Nephron (organoid): ENCODE measurements around the gene SLC43A2.
"Not testable (repeated sequence)": the region's sequence is repeated elsewhere in the genome, so short reads cannot be mapped to it uniquely, and the experiment has no call there.

ENCODE experiments used
- H3K27ac Mint-ChIP-seq, 3 experiments: 2 replicates each; pipeline ENCODE4 v1.8.0; 2020; ENCODE audit warnings: mixed read lengths in 3 of 3, mild to moderate bottlenecking in 2 of 3, moderate library complexity in 1 of 3
- H3K27me3 Mint-ChIP-seq: 2 replicates; pipeline ENCODE4 v1.8.0; 2021; ENCODE audit warnings: low read depth, mild to moderate bottlenecking, moderate library complexity, mixed read lengths
- H3K36me3 Mint-ChIP-seq: 2 replicates; pipeline ENCODE4 v1.8.0; 2020; ENCODE audit warnings: low read depth, mixed read lengths
- H3K4me1 Mint-ChIP-seq: 2 replicates; pipeline ENCODE4 v1.8.0; 2020; ENCODE audit warnings: mixed read lengths
- H3K4me3 Mint-ChIP-seq, 3 experiments: 2 replicates each; pipeline ENCODE4 v1.8.0; 2020; ENCODE audit warnings: mild to moderate bottlenecking in 3 of 3, mixed read lengths in 3 of 3, moderate library complexity in 2 of 3
- H3K9me3 Mint-ChIP-seq: 2 replicates; pipeline ENCODE4 v1.8.0; 2020; ENCODE audit warnings: mixed read lengths
- TF ChIP-seq, protein P1 (sequence below), 3 experiments: fragments of 200-600 bp; sonication (generic); IDR thresholded peaks; one replicate each; pipeline ENCODE4 v1.5.0; 2021; ENCODE audit warnings: antibody characterized with exemption in 3 of 3; ENCODE audit not compliant: unreplicated experiment in 3 of 3

Gene SLC43A2

DNA sequence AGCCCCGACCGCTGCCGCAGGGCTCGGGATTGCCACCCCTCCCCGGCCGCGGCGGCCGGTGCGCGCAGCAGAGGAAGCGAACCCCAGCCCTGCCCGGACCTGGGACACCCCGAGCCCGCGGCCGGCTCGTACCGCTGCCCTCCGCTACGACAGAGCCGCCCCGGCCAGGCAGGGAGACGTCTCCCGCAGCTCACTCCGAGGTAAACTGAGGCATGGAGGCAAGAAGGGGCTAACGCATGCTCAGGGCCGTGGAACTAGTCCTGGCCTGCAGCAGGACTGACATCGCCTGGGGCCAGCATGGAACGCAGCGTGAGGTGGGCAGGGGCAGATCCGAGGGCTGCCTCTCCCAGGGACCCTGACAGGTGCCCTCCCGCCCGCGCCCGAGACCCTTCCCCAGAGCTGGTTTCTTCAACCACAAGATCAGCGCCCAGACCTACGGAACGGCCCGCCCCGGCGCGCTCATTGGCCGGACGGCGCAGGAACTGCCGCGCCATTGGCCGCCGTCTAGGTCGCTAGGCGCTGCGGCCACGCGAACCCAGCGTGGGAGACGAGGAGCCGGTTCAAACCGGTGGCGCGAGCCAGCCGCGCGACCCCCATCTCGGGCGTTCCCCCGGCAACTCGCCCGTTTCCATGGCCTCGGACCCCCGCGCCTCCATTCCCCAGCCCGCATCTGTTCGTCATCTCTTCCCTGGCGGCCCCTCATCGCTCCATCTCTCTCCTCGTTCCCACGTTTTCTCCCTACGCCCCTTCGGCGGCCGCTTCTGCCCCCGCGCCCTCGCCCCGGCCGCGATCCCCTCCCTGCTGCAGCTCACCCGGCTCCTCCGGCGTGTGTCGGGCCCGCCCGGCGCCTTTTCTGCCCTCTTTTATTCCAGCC lies at the start of gene SLC43A2:
Gene SLC43A2 (minus strand): TSS at position 853 of the 874 bp plus-strand sequence. CDS start 960 bp downstream, outside the sequence.
- peak within 1 kb of the TSS; percentile 30 to 87 (median 86) for H3K27ac Mint-ChIP-seq
- H3K36me3 Mint-ChIP-seq: no peaks in the 10 kb centered on the region
- H3K4me3 Mint-ChIP-seq: peak within 1 kb of the TSS; percentile 88 to 93 (median 89)
- peaks cover 64% of the 10 kb centered on the region for H3K27me3 Mint-ChIP-seq
- H3K9me3 Mint-ChIP-seq: no peaks in the 10 kb centered on the region
- H3K4me1 Mint-ChIP-seq: peaks cover 21% of the 10 kb centered on the region
- TF ChIP-seq, protein P1, sequence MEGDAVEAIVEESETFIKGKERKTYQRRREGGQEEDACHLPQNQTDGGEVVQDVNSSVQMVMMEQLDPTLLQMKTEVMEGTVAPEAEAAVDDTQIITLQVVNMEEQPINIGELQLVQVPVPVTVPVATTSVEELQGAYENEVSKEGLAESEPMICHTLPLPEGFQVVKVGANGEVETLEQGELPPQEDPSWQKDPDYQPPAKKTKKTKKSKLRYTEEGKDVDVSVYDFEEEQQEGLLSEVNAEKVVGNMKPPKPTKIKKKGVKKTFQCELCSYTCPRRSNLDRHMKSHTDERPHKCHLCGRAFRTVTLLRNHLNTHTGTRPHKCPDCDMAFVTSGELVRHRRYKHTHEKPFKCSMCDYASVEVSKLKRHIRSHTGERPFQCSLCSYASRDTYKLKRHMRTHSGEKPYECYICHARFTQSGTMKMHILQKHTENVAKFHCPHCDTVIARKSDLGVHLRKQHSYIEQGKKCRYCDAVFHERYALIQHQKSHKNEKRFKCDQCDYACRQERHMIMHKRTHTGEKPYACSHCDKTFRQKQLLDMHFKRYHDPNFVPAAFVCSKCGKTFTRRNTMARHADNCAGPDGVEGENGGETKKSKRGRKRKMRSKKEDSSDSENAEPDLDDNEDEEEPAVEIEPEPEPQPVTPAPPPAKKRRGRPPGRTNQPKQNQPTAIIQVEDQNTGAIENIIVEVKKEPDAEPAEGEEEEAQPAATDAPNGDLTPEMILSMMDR (IDR thresholded peaks at IDR 0.05; ENCODE audit: unreplicated experiment in 3 of 3): no peak

DNA sequence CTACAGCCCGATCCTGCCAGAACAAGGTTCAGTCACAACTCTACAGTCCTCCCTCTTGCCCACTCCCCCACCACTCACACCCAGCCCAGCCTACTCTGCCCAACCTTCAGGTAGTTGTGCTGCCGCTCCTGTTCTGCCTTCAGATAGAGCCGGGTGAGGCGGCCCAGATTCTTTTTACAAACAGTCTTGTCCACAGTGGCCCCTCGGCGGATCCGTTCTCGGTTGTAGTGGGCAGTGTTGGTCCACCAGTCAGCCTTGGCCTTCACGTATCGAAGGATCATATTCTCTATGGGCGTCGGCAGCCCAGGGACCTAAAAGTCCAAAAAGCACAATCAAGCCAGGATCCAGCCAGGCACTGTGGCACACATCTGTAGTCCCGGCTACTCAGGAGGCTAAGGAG lies 47.8 kb upstream of the SLC43A2 start:
- no peaks in the 10 kb centered on the region for H3K9me3 Mint-ChIP-seq
- no peak overlapping the region for H3K27ac Mint-ChIP-seq
- no peaks in the 10 kb centered on the region for H3K4me1 Mint-ChIP-seq
- no peak overlapping the region for H3K4me3 Mint-ChIP-seq
- H3K27me3 Mint-ChIP-seq: no peaks in the 10 kb centered on the region
- H3K36me3 Mint-ChIP-seq: peaks cover 84% of the 10 kb centered on the region
- TF ChIP-seq, protein P1 (IDR thresholded peaks at IDR 0.05; ENCODE audit: unreplicated experiment in 3 of 3): no peak

DNA sequence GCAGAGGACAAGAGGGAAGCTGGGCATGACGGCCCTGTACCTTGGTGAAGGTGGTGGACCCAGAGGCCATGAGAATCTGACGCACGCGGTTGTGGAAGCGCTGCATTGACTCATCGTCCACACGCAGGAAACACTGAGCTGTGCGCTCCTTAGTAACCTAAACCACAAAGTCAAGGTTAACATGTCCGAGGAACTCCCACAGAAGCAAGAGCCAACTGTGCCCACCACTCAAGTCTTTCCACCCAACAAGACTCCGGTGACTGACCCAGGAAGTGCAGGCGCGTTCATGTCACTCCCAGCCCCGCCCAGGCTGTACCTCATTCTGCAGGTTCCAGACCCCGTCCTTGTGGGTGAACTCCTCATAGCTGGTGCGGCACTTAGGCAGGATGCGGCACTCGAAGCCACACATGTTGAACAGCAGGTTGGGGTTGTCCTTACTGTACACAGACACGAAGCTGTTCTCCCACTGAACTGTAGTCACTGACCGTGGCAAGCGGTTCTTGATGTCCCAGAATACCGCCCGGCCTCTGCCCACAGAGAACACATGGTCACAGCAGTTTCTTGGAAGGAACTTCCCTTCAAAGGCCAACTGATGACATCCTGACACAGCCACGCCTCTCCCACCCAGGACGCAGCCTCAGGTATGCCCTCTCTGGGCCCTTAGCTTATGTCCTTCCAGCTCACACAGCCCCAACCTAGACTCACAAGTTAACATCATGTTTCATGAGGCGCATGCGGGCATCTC lies 44.6 kb upstream of the SLC43A2 start:
- Mint-ChIP-seq H3K27ac (no peak overlapping the region), H3K27me3 (no peaks in the 10 kb centered on the region), H3K36me3 (peaks cover 83% of the 10 kb centered on the region), H3K9me3 (no peaks in the 10 kb centered on the region), H3K4me3 (no peak overlapping the region), H3K4me1 (peaks cover 6% of the 10 kb centered on the region)
- TF ChIP-seq, protein P1 (IDR thresholded peaks at IDR 0.05; ENCODE audit: unreplicated experiment in 3 of 3): no peak

DNA sequence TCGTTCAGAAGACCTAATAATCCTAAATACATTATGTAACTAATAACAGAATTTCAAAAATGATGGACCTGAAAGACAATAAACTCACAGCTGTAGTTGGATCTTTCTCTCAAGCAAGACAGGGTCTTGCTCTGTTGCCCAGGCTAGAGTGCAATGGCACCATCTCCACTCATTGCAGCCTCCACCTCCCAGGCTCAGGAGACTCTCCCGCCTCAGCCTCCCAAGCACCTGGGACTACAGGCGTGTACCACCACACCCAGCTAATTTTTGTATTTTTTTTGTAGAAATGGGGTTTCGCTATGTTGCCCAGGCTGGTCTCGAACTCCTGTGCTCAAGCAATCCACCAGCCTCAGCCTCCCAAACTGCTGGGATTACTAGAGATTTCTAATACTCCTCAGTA lies 35.3 kb upstream of the SLC43A2 start:
- not testable (repeated sequence) for H3K9me3 Mint-ChIP-seq, H3K27ac Mint-ChIP-seq, H3K27me3 Mint-ChIP-seq, H3K4me1 Mint-ChIP-seq, H3K4me3 Mint-ChIP-seq
- H3K36me3 Mint-ChIP-seq: peaks cover 80% of the 10 kb centered on the region

DNA sequence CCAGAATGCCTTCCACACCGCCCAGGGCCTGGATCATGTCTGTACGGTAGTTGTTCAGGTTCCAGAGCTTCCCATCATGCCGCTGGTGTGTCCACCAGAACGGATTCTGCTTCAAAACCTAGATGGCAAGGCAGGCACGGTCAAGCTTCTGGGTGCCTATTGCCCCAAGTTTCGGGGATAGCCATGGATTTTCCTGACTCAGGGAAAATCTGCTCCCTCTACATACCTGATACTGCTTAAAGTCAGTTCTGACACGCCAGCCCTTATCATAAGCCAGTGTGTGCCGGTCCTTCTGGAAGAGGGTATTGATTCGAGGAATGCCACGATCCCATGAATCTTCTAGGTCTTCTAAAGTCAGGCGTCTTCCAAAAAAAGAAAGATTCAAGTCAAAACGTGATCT lies 32.4 kb upstream of the SLC43A2 start:
- H3K9me3 Mint-ChIP-seq: no peaks in the 10 kb centered on the region
- H3K4me1 Mint-ChIP-seq: no peaks in the 10 kb centered on the region
- H3K4me3 Mint-ChIP-seq: no peak overlapping the region
- H3K36me3 Mint-ChIP-seq: peaks cover 87% of the 10 kb centered on the region
- TF ChIP-seq, protein P1 (IDR thresholded peaks at IDR 0.05; ENCODE audit: unreplicated experiment in 3 of 3): no peak
- H3K27me3 Mint-ChIP-seq: no peaks in the 10 kb centered on the region
- H3K27ac Mint-ChIP-seq: no peak overlapping the region

DNA sequence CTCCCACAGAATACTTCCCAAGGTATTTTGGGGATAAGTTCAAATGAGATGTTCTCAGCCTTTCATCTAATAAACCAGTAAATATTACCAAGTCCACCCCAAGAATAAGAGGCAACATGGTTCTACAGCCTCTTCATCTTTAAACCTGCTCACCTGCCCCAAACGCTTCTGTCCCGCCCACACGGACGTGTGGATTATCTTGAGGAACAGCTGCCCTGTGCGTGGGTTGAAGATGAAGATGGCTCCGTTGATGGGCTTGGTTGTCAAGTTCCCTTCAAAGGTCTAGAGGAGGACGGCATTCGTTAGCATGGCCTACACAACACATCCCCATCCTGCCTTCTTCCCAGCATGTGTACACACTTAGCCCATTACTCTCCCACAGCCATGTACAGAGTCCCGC lies 29.5 kb upstream of the SLC43A2 start:
- Mint-ChIP-seq H3K4me3 (no peak overlapping the region), H3K27me3 (no peaks in the 10 kb centered on the region), H3K27ac (no peak overlapping the region), H3K4me1 (no peaks in the 10 kb centered on the region), H3K36me3 (peaks cover 89% of the 10 kb centered on the region), H3K9me3 (no peaks in the 10 kb centered on the region)
- TF ChIP-seq, protein P1 (IDR thresholded peaks at IDR 0.05; ENCODE audit: unreplicated experiment in 3 of 3): no peak
